Ovary (tissue), 3 donors: ENCODE measurements around the gene LSM11.

ENCODE experiments used
- CTCF ChIP-seq, 3 donors: fragments of 450-650 bp in 2 of 3; fragments of 200-600 bp in 1 of 3; IDR thresholded peaks; one replicate each; pipeline versions ENCODE4 v1.5.1 to v1.8.0; 2016 to 2022; ENCODE audit warnings: antibody characterized with exemption in 3 of 3, mild to moderate bottlenecking in 1 of 3
- POLR2A ChIP-seq: fragments of 450-650 bp; IDR thresholded peaks from one replicate; pipeline ENCODE4 v1.6.1; 2017; ENCODE audit warnings: antibody characterized with exemption, mild to moderate bottlenecking, moderate library complexity
- donor health status: DM: no; HTN: no; CAD: no.

- TF ChIP-seq CTCF (IDR thresholded peaks at IDR 0.05) (no peak), POLR2A (no peak)
Observed at GRCh38 chr5:157740229-157740610, 3.3 kb upstream of the LSM11 start.
